HEK293 (cell line): Measurements from ENCODE around the gene CAPN8.

ENCODE experiments used
- CTCF ChIA-PET: fragments of 350-600 bp; formaldehyde crosslinking; extraction: SDS; loops from one replicate; lab custom pipeline; 2021; ENCODE audit warnings: antibody characterized with exemption; lab: Yijun Ruan, JAX
- POLR2A ChIA-PET: fragments of 300-600 bp; formaldehyde crosslinking; extraction: SDS; loops from one replicate; lab custom pipeline; 2020; ENCODE audit warnings: antibody characterized with exemption, inconsistent platforms; lab: Yijun Ruan, JAX
- H3K27ac ChIP-seq: fragments of 200-500 bp; sonication (Bioruptor generic); 2 replicates; pipeline ENCODE4 v1.5.1; 2014; ENCODE audit warnings: low read depth, low read length, control low read depth, inconsistent platforms; ENCODE audit errors: extremely low read depth
- H3K36me3 ChIP-seq, 2 experiments: fragments of 200-500 bp in 1 of 2; sonication (Bioruptor generic) in 1 of 2; 1 replicate in 1 of 2; 2 replicates in 1 of 2; pipeline ENCODE4 v1.5.1; 2014 to 2017; ENCODE audit warnings: inconsistent platforms in 2 of 2, low read length in 2 of 2; ENCODE audit not compliant: control insufficient read depth in 2 of 2, insufficient read depth in 1 of 2
- H3K4me1 ChIP-seq: fragments of 200-500 bp; sonication (Bioruptor generic); 2 replicates; pipeline ENCODE4 v1.5.1; 2014; ENCODE audit warnings: mild to moderate bottlenecking, low read length, inconsistent platforms; ENCODE audit not compliant: control insufficient read depth, insufficient read depth
- H3K4me3 ChIP-seq: 2 replicates; pipeline ENCODE4 v1.5.1; 2011; ENCODE audit warnings: low read depth, mild to moderate bottlenecking, control low read depth, low read length, moderate library complexity
- H3K9me3 ChIP-seq: fragments of 200-500 bp; sonication (Bioruptor generic); 2 replicates; pipeline ENCODE4 v1.5.1; 2014; ENCODE audit warnings: low read depth, low read length, inconsistent platforms; ENCODE audit not compliant: control insufficient read depth, insufficient read depth
- HOXD13 ChIP-seq: sonication (generic); formaldehyde crosslinking; IDR thresholded peaks from 2 replicates; pipeline ENCODE4 v1.8.0; 2022; ENCODE audit warnings: missing genetic modification reagents, borderline replicate concordance
- RBAK ChIP-seq: fragments of 450-650 bp; formaldehyde crosslinking; IDR thresholded peaks from 2 replicates; pipeline ENCODE4 v1.5.1; 2016; ENCODE audit warnings: missing biosample characterization, missing genetic modification characterization
- SALL2 ChIP-seq: fragments of 450-650 bp; formaldehyde crosslinking; IDR thresholded peaks from 2 replicates; pipeline ENCODE4 v1.5.0; 2017; ENCODE audit warnings: missing biosample characterization, mild to moderate bottlenecking, missing genetic modification characterization, borderline replicate concordance
- SCRT2 ChIP-seq: fragments of 450-650 bp; formaldehyde crosslinking; IDR thresholded peaks from 2 replicates; pipeline ENCODE4 v1.5.1; 2016; ENCODE audit warnings: missing biosample characterization, missing genetic modification characterization
- ZBTB7A ChIP-seq: fragments of 450-650 bp; formaldehyde crosslinking; IDR thresholded peaks from 2 replicates; pipeline ENCODE4 v1.5.1; 2016; ENCODE audit warnings: low read depth, missing biosample characterization, missing genetic modification characterization
- ZNF114 ChIP-seq: fragments of 450-650 bp; formaldehyde crosslinking; IDR thresholded peaks from 2 replicates; pipeline ENCODE4 v1.5.0; 2017; ENCODE audit warnings: missing biosample characterization, missing genetic modification characterization
- ZNF121 ChIP-seq: fragments of 450-650 bp; formaldehyde crosslinking; IDR thresholded peaks from 2 replicates; pipeline ENCODE4 v1.5.1; 2016; ENCODE audit warnings: missing biosample characterization, missing genetic modification characterization
- ZNF354C ChIP-seq: fragments of 450-650 bp; formaldehyde crosslinking; IDR thresholded peaks from 2 replicates; pipeline ENCODE4 v1.5.1; 2016; ENCODE audit warnings: missing biosample characterization, missing genetic modification characterization, low read depth, borderline replicate concordance
- ZNF391 ChIP-seq: fragments of 450-650 bp; formaldehyde crosslinking; IDR thresholded peaks from 2 replicates; pipeline ENCODE4 v1.5.1; 2016; ENCODE audit warnings: low read depth, missing biosample characterization, missing genetic modification characterization, borderline replicate concordance
- ZNF600 ChIP-seq: fragments of 450-650 bp; formaldehyde crosslinking; IDR thresholded peaks from 2 replicates; pipeline ENCODE4 v1.5.1; 2016; ENCODE audit warnings: missing biosample characterization, missing genetic modification characterization
- ZNF610 ChIP-seq: fragments of 450-650 bp; formaldehyde crosslinking; IDR thresholded peaks from 2 replicates; pipeline ENCODE4 v1.5.1; 2016; ENCODE audit warnings: missing biosample characterization, missing genetic modification characterization, borderline replicate concordance
- ZNF654 ChIP-seq: fragments of 450-650 bp; formaldehyde crosslinking; IDR thresholded peaks from 2 replicates; pipeline ENCODE4 v1.5.1; 2016; ENCODE audit warnings: low read depth, missing biosample characterization, missing genetic modification characterization
- ZNF660 ChIP-seq: fragments of 450-650 bp; IDR thresholded peaks from 2 replicates; pipeline ENCODE4 v1.5.1; 2018; ENCODE audit warnings: missing biosample characterization, mild to moderate bottlenecking, missing genetic modification characterization
- ZNF707 ChIP-seq: fragments of 450-650 bp; formaldehyde crosslinking; IDR thresholded peaks from 2 replicates; pipeline ENCODE4 v1.5.1; 2016; ENCODE audit warnings: missing biosample characterization, missing genetic modification characterization
- ZNF76 ChIP-seq: fragments of 450-650 bp; formaldehyde crosslinking; IDR thresholded peaks from 2 replicates; pipeline ENCODE4; 2016; ENCODE audit warnings: low read depth, missing biosample characterization, missing genetic modification characterization, borderline replicate concordance
- ZNF776 ChIP-seq: fragments of 450-650 bp; formaldehyde crosslinking; IDR thresholded peaks from 2 replicates; pipeline ENCODE4 v1.5.0; 2017; ENCODE audit warnings: missing biosample characterization, missing genetic modification characterization, borderline replicate concordance
- ZSCAN30 ChIP-seq: fragments of 450-650 bp; IDR thresholded peaks from 2 replicates; pipeline ENCODE4 v1.5.1; 2018; ENCODE audit warnings: missing biosample characterization, mild to moderate bottlenecking, missing genetic modification characterization, moderate library complexity
- TF ChIP-seq, protein P1 (sequence below): fragments of 450-650 bp; formaldehyde crosslinking; IDR thresholded peaks from 2 replicates; pipeline ENCODE4 v1.5.1; 2016; ENCODE audit warnings: missing biosample characterization, missing genetic modification characterization, low read depth
- TF ChIP-seq, protein P2 (sequence below): fragments of 450-650 bp; formaldehyde crosslinking; IDR thresholded peaks from 2 replicates; pipeline ENCODE4 v1.5.1; 2016; ENCODE audit warnings: missing biosample characterization, missing genetic modification characterization
- TF ChIP-seq, protein P3 (sequence below): fragments of 450-650 bp; formaldehyde crosslinking; IDR thresholded peaks from 2 replicates; pipeline ENCODE4 v1.5.1; 2016; ENCODE audit warnings: missing biosample characterization, missing genetic modification characterization
- TF ChIP-seq, protein P4 (sequence below): fragments of 450-650 bp; IDR thresholded peaks from 2 replicates; pipeline ENCODE4 v1.5.1; 2018; ENCODE audit warnings: missing biosample characterization, missing genetic modification characterization
- TF ChIP-seq, protein P5 (sequence below): fragments of 450-650 bp; formaldehyde crosslinking; IDR thresholded peaks from 2 replicates; pipeline ENCODE4 v1.5.1; 2016; ENCODE audit warnings: missing biosample characterization, missing genetic modification characterization
- TF ChIP-seq, protein P6 (sequence below): fragments of 450-650 bp; formaldehyde crosslinking; IDR thresholded peaks from 2 replicates; pipeline ENCODE4 v1.5.1; 2016; ENCODE audit warnings: missing biosample characterization, missing genetic modification characterization

CAPN8 gene

DNA sequence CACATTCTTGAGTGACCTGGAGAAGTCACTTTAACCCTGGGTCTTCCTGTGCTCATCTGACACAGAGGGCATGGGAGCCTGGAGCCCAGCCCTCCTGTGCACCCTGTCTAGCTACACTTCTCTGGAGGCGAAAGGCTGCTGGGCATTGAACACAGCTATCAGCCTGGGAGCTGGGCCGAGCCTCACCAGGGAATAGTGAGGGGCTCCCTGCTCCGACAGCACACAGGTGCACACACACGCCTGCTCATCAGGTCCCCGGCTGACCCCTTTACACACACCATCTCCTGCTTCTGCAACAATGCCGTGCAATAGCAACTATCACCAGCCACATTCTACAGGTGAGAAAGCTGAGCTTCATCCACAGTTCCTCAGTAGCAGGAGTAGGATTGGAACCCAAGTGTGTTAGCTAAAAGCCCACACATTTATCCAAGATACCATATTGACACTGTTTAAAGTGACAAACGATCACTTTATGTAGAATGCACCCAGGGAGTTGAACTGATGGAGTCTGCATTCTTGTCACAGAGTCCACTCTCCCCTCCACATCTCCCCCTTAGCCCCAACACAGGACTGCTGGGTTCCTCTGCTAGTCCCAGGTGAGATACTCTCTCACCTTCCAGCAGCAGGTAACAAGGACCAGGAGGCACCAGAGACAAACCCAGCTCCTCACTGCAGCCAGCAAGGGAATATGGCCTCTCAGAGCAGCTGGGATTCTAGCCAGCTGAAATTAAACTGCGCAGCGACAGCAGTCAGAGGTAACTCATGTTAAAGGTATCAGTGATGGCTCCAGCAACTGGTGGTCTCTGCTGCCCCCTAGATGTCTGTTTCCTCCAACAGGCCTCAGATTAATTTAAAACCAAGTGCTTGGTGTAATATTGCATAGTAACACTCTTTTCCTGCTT lies 18.3 kb upstream of the CAPN8 start:
- Histone ChIP-seq H3K9me3 (no peaks in the 10 kb centered on the region), H3K4me3 (no peak overlapping the region), H3K27ac (no peak overlapping the region), H3K4me1 (no peaks in the 10 kb centered on the region), H3K36me3 (no peaks in the 10 kb centered on the region)
- CTCF ChIA-PET: interaction anchor here (0.6 to 12.9 kb wide), 57 partner anchors 9 to 945 kb away, joined by 3 to 233 read pairs (median 5); partner anchors contain the start of genes SUSD4 and TLR5
- POLR2A ChIA-PET: interaction anchor here (0.9 to 1.0 kb wide), 2 partner anchors 541 to 550 kb away, joined by 3 to 4 read pairs; partner anchors contain the start of gene TLR5
- TF ChIP-seq, protein P1, sequence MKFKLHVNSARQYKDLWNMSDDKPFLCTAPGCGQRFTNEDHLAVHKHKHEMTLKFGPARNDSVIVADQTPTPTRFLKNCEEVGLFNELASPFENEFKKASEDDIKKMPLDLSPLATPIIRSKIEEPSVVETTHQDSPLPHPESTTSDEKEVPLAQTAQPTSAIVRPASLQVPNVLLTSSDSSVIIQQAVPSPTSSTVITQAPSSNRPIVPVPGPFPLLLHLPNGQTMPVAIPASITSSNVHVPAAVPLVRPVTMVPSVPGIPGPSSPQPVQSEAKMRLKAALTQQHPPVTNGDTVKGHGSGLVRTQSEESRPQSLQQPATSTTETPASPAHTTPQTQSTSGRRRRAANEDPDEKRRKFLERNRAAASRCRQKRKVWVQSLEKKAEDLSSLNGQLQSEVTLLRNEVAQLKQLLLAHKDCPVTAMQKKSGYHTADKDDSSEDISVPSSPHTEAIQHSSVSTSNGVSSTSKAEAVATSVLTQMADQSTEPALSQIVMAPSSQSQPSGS (tag by site-specific recombination): no peak
- TF ChIP-seq ZNF391: no peak
- no peak for TF ChIP-seq ZNF600 (tag by site-specific recombination)
- TF ChIP-seq ZNF707 (tag by site-specific recombination): no peak
- 0 out of 2 replicates have a peak, but pooled peaks have one; percentile 49 for TF ChIP-seq ZNF610 (tag by site-specific recombination)
- TF ChIP-seq, protein P2, sequence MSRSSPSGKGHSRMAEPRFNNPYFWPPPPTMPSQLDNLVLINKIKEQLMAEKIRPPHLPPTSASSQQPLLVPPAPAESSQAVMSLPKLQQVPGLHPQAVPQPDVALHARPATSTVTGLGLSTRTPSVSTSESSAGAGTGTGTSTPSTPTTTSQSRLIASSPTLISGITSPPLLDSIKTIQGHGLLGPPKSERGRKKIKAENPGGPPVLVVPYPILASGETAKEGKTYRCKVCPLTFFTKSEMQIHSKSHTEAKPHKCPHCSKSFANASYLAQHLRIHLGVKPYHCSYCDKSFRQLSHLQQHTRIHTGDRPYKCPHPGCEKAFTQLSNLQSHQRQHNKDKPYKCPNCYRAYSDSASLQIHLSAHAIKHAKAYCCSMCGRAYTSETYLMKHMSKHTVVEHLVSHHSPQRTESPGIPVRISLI (tag by site-specific recombination): no peak
- TF ChIP-seq SCRT2 (tag by site-specific recombination): peak; percentile 95
- TF ChIP-seq, protein P3, sequence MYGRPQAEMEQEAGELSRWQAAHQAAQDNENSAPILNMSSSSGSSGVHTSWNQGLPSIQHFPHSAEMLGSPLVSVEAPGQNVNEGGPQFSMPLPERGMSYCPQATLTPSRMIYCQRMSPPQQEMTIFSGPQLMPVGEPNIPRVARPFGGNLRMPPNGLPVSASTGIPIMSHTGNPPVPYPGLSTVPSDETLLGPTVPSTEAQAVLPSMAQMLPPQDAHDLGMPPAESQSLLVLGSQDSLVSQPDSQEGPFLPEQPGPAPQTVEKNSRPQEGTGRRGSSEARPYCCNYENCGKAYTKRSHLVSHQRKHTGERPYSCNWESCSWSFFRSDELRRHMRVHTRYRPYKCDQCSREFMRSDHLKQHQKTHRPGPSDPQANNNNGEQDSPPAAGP (tag by site-specific recombination): no peak
- TF ChIP-seq ZNF114 (tag by site-specific recombination): no peak
- TF ChIP-seq, protein P4, sequence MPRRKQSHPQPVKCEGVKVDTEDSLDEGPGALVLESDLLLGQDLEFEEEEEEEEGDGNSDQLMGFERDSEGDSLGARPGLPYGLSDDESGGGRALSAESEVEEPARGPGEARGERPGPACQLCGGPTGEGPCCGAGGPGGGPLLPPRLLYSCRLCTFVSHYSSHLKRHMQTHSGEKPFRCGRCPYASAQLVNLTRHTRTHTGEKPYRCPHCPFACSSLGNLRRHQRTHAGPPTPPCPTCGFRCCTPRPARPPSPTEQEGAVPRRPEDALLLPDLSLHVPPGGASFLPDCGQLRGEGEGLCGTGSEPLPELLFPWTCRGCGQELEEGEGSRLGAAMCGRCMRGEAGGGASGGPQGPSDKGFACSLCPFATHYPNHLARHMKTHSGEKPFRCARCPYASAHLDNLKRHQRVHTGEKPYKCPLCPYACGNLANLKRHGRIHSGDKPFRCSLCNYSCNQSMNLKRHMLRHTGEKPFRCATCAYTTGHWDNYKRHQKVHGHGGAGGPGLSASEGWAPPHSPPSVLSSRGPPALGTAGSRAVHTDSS (tag by site-specific recombination): 0 out of 2 replicates have a peak, but pooled peaks have one; percentile 5
- peak; percentile 72 for TF ChIP-seq ZNF654 (tag by site-specific recombination)
- TF ChIP-seq ZNF660: peak; percentile 94; the same call in 1 of the 2 replicates
- TF ChIP-seq ZNF121: no peak
- peak; percentile 98 for TF ChIP-seq ZSCAN30 (tag by site-specific recombination)
- TF ChIP-seq ZBTB7A (tag by site-specific recombination): no peak
- TF ChIP-seq ZNF354C (tag by site-specific recombination): no peak
- TF ChIP-seq, protein P5, sequence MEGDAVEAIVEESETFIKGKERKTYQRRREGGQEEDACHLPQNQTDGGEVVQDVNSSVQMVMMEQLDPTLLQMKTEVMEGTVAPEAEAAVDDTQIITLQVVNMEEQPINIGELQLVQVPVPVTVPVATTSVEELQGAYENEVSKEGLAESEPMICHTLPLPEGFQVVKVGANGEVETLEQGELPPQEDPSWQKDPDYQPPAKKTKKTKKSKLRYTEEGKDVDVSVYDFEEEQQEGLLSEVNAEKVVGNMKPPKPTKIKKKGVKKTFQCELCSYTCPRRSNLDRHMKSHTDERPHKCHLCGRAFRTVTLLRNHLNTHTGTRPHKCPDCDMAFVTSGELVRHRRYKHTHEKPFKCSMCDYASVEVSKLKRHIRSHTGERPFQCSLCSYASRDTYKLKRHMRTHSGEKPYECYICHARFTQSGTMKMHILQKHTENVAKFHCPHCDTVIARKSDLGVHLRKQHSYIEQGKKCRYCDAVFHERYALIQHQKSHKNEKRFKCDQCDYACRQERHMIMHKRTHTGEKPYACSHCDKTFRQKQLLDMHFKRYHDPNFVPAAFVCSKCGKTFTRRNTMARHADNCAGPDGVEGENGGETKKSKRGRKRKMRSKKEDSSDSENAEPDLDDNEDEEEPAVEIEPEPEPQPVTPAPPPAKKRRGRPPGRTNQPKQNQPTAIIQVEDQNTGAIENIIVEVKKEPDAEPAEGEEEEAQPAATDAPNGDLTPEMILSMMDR (tag by site-specific recombination): peak; percentile 95
- no peak for TF ChIP-seq RBAK (tag by site-specific recombination)
- no peak for TF ChIP-seq HOXD13
- TF ChIP-seq SALL2: no peak
- TF ChIP-seq, protein P6, sequence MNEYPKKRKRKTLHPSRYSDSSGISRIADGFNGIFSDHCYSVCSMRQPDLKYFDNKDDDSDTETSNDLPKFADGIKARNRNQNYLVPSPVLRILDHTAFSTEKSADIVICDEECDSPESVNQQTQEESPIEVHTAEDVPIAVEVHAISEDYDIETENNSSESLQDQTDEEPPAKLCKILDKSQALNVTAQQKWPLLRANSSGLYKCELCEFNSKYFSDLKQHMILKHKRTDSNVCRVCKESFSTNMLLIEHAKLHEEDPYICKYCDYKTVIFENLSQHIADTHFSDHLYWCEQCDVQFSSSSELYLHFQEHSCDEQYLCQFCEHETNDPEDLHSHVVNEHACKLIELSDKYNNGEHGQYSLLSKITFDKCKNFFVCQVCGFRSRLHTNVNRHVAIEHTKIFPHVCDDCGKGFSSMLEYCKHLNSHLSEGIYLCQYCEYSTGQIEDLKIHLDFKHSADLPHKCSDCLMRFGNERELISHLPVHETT (tag by site-specific recombination): no peak
- TF ChIP-seq ZNF76 (tag by site-specific recombination): no peak
- 0 out of 2 replicates have a peak, but pooled peaks have one; percentile 21 for TF ChIP-seq ZNF776 (tag by site-specific recombination)
